Measurements from ENCODE around the gene FNDC5. TPM values are rescaled to one million over a fixed set of nuclear protein-coding genes. Genes with fewer than 3 reads are reported as not detected.

The FNDC5 gene
- total and polyA plus RNA-seq, 2 of the 13 experiments (the other 11 are each of a cell fraction or from before 2014, with no cell fraction given): 1.4 to 3.1 TPM

GRCh38 chr1:32817159-32817814 is 53.4 kb downstream of the FNDC5 start, which contains the start of the genes S100PBP and YARS1 (continued):
- TF ChIP-seq HNF1A (IDR thresholded peaks at IDR 0.05; ENCODE audit: low read depth): no peak
- TF ChIP-seq HNF1A (CRISPR knock-in tag; IDR thresholded peaks at IDR 0.05; ENCODE audit: borderline replicate concordance): peak; percentile 86
- TF ChIP-seq MEF2D (CRISPR knock-in tag; IDR thresholded peaks at IDR 0.05): peak; percentile 86; the same call in 1 of the 2 replicates
- TF ChIP-seq TOE1 (CRISPR knock-in tag; IDR thresholded peaks at IDR 0.05): no peak
- no peak; the same call in 1 of the 2 replicates for TF ChIP-seq SATB2 (CRISPR knock-in tag; IDR thresholded peaks at IDR 0.05)
- no peak for TF ChIP-seq BCLAF1 (IDR thresholded peaks at IDR 0.05)
- no peak for TF ChIP-seq FOXM1 (CRISPR knock-in tag; IDR thresholded peaks at IDR 0.05)
- TF ChIP-seq IRX3 (CRISPR knock-in tag; IDR thresholded peaks at IDR 0.05; ENCODE audit: borderline replicate concordance, low read depth): peak; percentile 34; the same call in 1 of the 2 replicates
- TF ChIP-seq ZBTB4 (CRISPR knock-in tag; IDR thresholded peaks at IDR 0.05; ENCODE audit: borderline replicate concordance): peak; percentile 76; the same call in 1 of the 2 replicates
- 0 out of 2 replicates have a peak, but pooled peaks have one; percentile 50 for TF ChIP-seq ZNF616 (CRISPR knock-in tag; IDR thresholded peaks at IDR 0.05; ENCODE audit: low read depth)
- peak; percentile 85 for TF ChIP-seq ZNF264 (CRISPR knock-in tag; IDR thresholded peaks at IDR 0.05)
- TF ChIP-seq TERF1 (CRISPR knock-in tag; IDR thresholded peaks at IDR 0.05): no peak
- TF ChIP-seq ZFP62 (CRISPR knock-in tag; IDR thresholded peaks at IDR 0.05): no peak
- TF ChIP-seq CBFB (CRISPR knock-in tag; IDR thresholded peaks at IDR 0.05): peak; percentile 94
- no peak for TF ChIP-seq ZNF333 (CRISPR knock-in tag; IDR thresholded peaks at IDR 0.05; ENCODE audit: borderline replicate concordance)
- peak; percentile 83 for TF ChIP-seq FOSL2 (CRISPR knock-in tag; IDR thresholded peaks at IDR 0.05)
- peak; percentile 91 for TF ChIP-seq NR2C2 (CRISPR knock-in tag; IDR thresholded peaks at IDR 0.05; ENCODE audit: borderline replicate concordance)
